Measurements from ENCODE around the gene SH2D3A.

DNA sequence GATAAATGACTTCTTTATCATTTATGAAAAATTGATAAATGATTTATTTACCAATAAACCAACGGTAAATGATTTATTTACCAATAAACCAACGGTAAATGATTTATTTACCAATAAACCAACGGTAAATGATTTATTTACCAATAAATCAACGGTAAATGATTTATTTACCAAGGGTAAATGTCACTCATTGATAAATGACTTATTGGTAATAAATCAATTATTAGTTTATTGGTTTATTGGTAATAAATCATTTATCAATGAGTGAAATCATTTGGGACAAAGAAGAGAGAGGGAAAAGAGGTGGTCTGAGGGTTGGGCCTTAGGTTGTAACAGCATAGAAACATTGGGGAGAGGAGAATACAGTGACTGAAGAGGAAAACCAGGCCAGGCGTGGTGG, 26.7 kb upstream of the SH2D3A start:
- TF ChIP-seq, protein P1, sequence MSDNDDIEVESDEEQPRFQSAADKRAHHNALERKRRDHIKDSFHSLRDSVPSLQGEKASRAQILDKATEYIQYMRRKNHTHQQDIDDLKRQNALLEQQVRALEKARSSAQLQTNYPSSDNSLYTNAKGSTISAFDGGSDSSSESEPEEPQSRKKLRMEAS (IDR thresholded peaks at IDR 0.05) = no peak
- no peak for TF ChIP-seq EP300 (IDR thresholded peaks at IDR 0.05; ENCODE audit: borderline replicate concordance)
- TF ChIP-seq, protein P2, sequence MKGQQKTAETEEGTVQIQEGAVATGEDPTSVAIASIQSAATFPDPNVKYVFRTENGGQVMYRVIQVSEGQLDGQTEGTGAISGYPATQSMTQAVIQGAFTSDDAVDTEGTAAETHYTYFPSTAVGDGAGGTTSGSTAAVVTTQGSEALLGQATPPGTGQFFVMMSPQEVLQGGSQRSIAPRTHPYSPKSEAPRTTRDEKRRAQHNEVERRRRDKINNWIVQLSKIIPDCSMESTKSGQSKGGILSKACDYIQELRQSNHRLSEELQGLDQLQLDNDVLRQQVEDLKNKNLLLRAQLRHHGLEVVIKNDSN (IDR thresholded peaks at IDR 0.05) = no peak
- TF ChIP-seq, protein P3, sequence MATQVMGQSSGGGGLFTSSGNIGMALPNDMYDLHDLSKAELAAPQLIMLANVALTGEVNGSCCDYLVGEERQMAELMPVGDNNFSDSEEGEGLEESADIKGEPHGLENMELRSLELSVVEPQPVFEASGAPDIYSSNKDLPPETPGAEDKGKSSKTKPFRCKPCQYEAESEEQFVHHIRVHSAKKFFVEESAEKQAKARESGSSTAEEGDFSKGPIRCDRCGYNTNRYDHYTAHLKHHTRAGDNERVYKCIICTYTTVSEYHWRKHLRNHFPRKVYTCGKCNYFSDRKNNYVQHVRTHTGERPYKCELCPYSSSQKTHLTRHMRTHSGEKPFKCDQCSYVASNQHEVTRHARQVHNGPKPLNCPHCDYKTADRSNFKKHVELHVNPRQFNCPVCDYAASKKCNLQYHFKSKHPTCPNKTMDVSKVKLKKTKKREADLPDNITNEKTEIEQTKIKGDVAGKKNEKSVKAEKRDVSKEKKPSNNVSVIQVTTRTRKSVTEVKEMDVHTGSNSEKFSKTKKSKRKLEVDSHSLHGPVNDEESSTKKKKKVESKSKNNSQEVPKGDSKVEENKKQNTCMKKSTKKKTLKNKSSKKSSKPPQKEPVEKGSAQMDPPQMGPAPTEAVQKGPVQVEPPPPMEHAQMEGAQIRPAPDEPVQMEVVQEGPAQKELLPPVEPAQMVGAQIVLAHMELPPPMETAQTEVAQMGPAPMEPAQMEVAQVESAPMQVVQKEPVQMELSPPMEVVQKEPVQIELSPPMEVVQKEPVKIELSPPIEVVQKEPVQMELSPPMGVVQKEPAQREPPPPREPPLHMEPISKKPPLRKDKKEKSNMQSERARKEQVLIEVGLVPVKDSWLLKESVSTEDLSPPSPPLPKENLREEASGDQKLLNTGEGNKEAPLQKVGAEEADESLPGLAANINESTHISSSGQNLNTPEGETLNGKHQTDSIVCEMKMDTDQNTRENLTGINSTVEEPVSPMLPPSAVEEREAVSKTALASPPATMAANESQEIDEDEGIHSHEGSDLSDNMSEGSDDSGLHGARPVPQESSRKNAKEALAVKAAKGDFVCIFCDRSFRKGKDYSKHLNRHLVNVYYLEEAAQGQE (IDR thresholded peaks at IDR 0.05; ENCODE audit: low read depth) = no peak
- TF ChIP-seq RAD21 (IDR thresholded peaks at IDR 0.05; ENCODE audit: low read depth) = no peak

Data from Ishikawa (cell line).